Measurements from ENCODE around the gene CCDC24. TPM values are rescaled to one million over a fixed set of nuclear protein-coding genes. Genes with fewer than 3 reads are reported as not detected.

CCDC24 gene
- total RNA-seq, 1 donor from 2014 or later: 4.8 TPM

DNA sequence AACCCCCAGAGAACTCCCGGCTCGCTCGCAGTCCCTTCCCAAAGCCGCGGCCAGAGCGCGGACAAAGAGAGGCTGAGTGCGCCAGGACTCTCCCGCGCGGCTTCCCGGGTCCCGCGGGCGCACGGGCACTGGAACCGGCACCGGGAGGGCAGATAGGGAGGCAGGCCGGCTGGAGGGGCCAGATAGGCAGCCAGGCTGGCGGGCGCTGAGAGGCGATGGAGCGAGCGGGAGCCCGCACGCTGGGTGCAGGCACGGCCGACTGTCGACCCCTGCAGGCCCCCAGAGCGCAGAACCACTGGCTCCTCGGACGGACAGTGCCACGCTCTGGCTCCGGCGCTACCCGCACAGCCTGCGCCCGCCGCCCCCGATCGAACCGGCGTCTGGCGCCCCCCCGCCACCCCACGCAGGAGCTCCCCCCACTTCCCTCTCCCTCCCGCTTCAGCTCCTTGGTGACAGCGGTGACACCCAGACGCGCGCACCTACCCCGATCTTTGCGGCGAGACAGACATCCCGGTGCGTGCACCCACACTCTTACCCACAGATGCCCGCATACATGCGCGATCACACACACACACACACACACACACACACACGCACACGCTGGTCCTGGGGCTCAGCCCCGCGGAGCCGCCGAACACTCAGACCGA, 39.3 kb downstream of the CCDC24 start:
- no peaks in the 10 kb centered on the region for H3K9me3 ChIP-seq
- DNase-seq (ENCODE audit: low spot score in 2 of 2): no peak
- intact Hi-C loops (cut with DNase I): loop anchor here (1.0 to 10.0 kb wide), 6 partner anchors 16 to 496 kb away; partner anchors contain the start of genes ATP6V0B, CCDC24, IPO13 and PTPRF
- TF ChIP-seq, protein P1, sequence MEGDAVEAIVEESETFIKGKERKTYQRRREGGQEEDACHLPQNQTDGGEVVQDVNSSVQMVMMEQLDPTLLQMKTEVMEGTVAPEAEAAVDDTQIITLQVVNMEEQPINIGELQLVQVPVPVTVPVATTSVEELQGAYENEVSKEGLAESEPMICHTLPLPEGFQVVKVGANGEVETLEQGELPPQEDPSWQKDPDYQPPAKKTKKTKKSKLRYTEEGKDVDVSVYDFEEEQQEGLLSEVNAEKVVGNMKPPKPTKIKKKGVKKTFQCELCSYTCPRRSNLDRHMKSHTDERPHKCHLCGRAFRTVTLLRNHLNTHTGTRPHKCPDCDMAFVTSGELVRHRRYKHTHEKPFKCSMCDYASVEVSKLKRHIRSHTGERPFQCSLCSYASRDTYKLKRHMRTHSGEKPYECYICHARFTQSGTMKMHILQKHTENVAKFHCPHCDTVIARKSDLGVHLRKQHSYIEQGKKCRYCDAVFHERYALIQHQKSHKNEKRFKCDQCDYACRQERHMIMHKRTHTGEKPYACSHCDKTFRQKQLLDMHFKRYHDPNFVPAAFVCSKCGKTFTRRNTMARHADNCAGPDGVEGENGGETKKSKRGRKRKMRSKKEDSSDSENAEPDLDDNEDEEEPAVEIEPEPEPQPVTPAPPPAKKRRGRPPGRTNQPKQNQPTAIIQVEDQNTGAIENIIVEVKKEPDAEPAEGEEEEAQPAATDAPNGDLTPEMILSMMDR (IDR thresholded peaks at IDR 0.05): peak in 1 of 3 experiments; percentile 32
- peak overlapping the region; percentile 75 to 93 for H3K27ac ChIP-seq
- H3K4me3 ChIP-seq: peak overlapping the region; percentile 75 to 76
- peaks cover 6 to 19% of the 10 kb centered on the region in 2 donors for H3K4me1 ChIP-seq
- no peaks in the 10 kb centered on the region for H3K27me3 ChIP-seq
- H3K36me3 ChIP-seq: no peaks in the 10 kb centered on the region

DNA sequence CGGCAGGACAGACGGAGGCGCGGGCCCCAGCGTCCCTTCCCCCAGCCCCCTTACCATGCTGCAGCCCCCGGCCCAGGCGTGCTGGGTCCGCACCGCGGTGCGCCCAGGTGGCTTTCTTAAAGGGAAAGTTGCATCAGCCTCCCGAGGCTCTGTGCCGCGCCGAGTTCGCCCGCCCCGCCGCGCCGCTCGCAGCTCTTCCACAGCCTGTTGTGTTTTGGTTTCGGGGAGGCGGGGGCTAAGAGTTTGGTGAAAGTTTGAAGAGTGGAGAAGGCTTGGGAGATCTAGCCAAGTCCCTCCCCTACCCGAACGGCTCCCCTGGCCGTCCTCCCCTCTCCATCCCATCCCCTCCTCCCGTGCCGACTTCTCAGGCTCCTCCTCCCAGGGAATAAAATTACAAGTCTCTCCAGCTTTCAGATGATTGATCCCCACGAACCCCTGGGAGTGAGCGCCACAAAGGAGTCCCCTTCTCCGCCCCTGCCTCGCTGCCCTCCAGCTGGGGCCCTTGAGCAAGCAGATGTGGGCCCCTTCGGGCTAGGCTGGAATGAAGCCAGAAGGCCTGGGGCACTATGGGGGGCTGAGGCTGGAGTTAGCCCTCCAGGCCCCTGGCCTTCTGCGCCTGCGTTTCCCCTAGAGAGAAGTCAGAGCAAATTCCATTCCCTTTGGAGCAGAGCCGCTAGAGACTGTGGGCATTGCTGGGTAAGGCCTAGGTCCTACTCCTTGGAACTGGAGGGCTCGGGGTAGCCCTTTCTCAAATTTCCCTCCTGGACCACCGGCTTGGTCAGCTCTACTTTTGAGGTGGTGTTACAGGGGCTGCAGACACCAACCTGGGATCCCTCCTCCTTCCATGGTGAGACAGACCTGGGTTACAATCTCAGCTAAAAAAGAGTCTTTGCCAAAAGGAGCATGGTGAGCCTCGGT, 40.1 kb downstream of the CCDC24 start, which contains the start of gene SLC6A9:
Gene SLC6A9, minus strand, starts transcription at position 211 of the 918 bp plus-strand sequence. CDS start 7,185 bp downstream, outside the sequence.
- DNase-seq (ENCODE audit: low spot score in 2 of 2): peak in 1 of 2 donors; percentile 81
- H3K4me3 ChIP-seq: peak within 1 kb of the TSS; percentile 75 to 76
- no peaks in the 10 kb centered on the region for H3K27me3 ChIP-seq
- H3K27ac ChIP-seq: peak within 1 kb of the TSS; percentile 75 to 93
- intact Hi-C loops (cut with DNase I): loop anchor here (1.0 to 10.0 kb wide), 5 partner anchors 17 to 497 kb away; partner anchors contain the start of genes ATP6V0B, IPO13 and PTPRF
- TF ChIP-seq, protein P1 (IDR thresholded peaks at IDR 0.05): no peak
- H3K4me1 ChIP-seq: peaks cover 14 to 26% of the 10 kb centered on the region in 2 donors
- no peaks in the 10 kb centered on the region for H3K9me3 ChIP-seq
- H3K36me3 ChIP-seq: no peaks in the 10 kb centered on the region

DNA sequence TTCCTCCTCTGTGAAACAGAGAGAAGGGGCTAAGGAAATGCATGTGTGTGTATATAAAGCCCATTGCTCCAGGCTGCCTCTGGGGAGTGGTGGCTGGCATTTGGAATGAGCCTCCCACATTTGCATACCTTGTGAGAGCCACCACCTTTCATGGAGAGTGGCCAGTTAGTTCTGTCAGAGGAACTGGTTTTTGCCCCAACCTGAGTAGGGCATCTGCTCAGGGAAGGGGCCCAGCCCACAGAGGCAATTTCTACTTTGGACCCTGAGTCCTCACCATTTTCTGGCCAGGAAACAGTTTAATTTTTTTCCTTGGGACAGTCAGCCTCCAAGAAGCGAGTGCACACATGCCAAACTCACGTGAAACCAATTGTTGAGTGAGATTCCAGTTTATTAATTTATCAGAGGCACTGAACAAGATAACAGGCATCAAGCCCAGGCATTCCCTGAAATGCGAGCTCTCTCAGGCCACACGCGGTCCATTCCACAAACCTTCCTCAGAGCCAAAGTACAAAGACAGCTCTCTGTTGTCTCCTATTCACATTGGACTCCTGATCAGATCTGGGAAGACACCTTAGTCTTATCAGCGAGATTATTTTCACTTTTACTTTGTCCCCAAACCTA, 40.9 kb downstream of the CCDC24 start:
- no peaks in the 10 kb centered on the region for H3K9me3 ChIP-seq
- peaks cover 17 to 32% of the 10 kb centered on the region in 2 donors for H3K4me1 ChIP-seq
- peak overlapping the region; percentile 75 to 93 for H3K27ac ChIP-seq
- H3K27me3 ChIP-seq: no peaks in the 10 kb centered on the region
- TF ChIP-seq, protein P1 (IDR thresholded peaks at IDR 0.05): no peak
- no peaks in the 10 kb centered on the region for H3K36me3 ChIP-seq
- H3K4me3 ChIP-seq: no peak overlapping the region
- intact Hi-C loops (cut with DNase I): loop anchor here (10.0 kb wide), 1 partner anchor 497 kb away; the partner anchor contains the start of gene PTPRF
- no peak for DNase-seq (ENCODE audit: low spot score in 2 of 2)

DNA sequence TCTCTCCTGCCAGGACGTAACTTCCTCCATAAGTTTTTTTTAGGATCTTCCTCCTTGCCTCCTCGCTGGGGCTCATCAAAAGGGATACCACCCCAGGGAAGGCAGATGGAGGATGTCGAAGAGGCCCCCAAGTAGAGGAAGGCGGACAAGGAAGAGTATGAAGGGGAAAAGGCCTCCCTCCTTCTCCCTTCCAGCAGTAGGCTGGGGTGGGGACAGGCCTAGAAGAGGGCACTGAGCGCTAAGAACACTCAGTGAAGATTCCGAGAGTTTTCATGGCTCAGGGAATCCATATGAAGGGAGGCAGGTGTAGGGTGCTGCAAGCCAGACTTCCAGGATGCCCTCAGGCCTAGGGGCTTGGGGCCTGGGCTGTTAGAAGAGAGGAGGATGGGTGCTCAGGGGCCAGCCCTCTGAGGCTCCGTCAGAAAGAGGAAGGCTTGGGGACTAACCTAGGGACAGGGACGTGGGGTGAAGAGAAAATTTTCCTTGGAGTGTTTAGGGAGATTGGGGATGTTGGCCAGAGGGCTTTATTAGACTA, 41.7 kb downstream of the CCDC24 start:
- intact Hi-C loops (cut with DNase I): loop anchor here (10.0 kb wide), 1 partner anchor 498 kb away; the partner anchor contains the start of gene PTPRF
- H3K4me1 ChIP-seq: peaks cover 17 to 32% of the 10 kb centered on the region in 2 donors
- H3K27me3 ChIP-seq: no peaks in the 10 kb centered on the region
- H3K36me3 ChIP-seq: no peaks in the 10 kb centered on the region
- H3K4me3 ChIP-seq: no peak overlapping the region
- DNase-seq (ENCODE audit: low spot score in 2 of 2): no peak
- H3K27ac ChIP-seq: peak overlapping the region; percentile 52 to 93
- TF ChIP-seq, protein P1 (IDR thresholded peaks at IDR 0.05): no peak
- H3K9me3 ChIP-seq: no peaks in the 10 kb centered on the region

DNA sequence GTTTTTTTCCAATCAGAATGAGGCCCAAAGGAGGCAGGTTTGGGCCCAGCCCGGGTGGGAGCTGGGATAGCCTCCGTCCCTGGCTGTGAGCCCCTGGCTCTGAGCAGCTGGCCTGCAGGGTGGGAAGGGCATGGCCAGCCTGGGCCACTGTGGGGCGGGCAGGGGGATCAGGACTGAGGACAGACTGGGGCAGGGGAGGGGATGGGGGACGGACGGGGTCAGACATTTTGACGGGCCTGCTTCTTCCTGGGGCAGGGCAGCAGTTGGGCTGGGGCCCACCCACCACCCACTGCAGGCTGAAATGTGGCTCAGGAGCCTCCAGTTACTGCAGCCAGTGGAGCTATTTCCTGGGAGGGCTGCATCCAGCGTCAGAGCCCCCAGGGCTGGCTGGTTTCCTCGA, 42.4 kb downstream of the CCDC24 start:
- no peak for DNase-seq (ENCODE audit: low spot score in 2 of 2)
- H3K27me3 ChIP-seq: no peaks in the 10 kb centered on the region
- intact Hi-C loops (cut with DNase I): loop anchor here (10.0 kb wide), 1 partner anchor 499 kb away; the partner anchor contains the start of gene PTPRF
- H3K36me3 ChIP-seq: no peaks in the 10 kb centered on the region
- TF ChIP-seq, protein P1 (IDR thresholded peaks at IDR 0.05): no peak
- H3K27ac ChIP-seq: peak overlapping the region; percentile 25 to 52
- H3K4me3 ChIP-seq: no peak overlapping the region
- H3K4me1 ChIP-seq: peaks cover 17 to 32% of the 10 kb centered on the region in 2 donors
- no peaks in the 10 kb centered on the region for H3K9me3 ChIP-seq

All from ascending aorta (tissue), 2 donors.